SHP77 (cell line): ENCODE data around the gene HOOK1.
"Not testable (repeated sequence)": the region's sequence is repeated elsewhere in the genome, so short reads cannot be mapped to it uniquely, and the experiment has no call there.

Experiments used
- DNase-seq, 2 experiments: peaks; one replicate each; lab custom pipeline; 2025; lab: John Stamatoyannopoulos, UW

Gene HOOK1

GRCh38 chr1:59885160-59885832 lies 70.5 kb downstream of the HOOK1 start:
- no peak for DNase-seq

- DNase-seq: no peak
Observed at GRCh38 chr1:59892841-59893811, 78.4 kb downstream of the HOOK1 start.

- DNase-seq: no peak
Observed at GRCh38 chr1:59897165-59897564, 82.4 kb downstream of the HOOK1 start.

- no peak for DNase-seq
Observed at GRCh38 chr1:59898927-59899326, 84.2 kb downstream of the HOOK1 start.

- no peak for DNase-seq
Observed at GRCh38 chr1:59900640-59901039, 85.9 kb downstream of the HOOK1 start.

GRCh38 chr1:59901770-59902388 lies 87.1 kb downstream of the HOOK1 start:
- DNase-seq: no peak

GRCh38 chr1:59903141-59903754 lies 88.5 kb downstream of the HOOK1 start:
- peak; percentile 17 to 23 for DNase-seq

GRCh38 chr1:59906931-59907330 lies 92.2 kb downstream of the HOOK1 start:
- DNase-seq: no peak

- no peak for DNase-seq
Observed at GRCh38 chr1:59908084-59908483, 93.3 kb downstream of the HOOK1 start.

- no peak for DNase-seq
Observed at GRCh38 chr1:59908682-59909081, 93.9 kb downstream of the HOOK1 start.

GRCh38 chr1:59914791-59915286 lies 100.1 kb downstream of the HOOK1 start:
- not testable (repeated sequence) for DNase-seq

GRCh38 chr1:59915516-59915915 lies 100.8 kb downstream of the HOOK1 start:
- no peak for DNase-seq

- DNase-seq: no peak
Observed at GRCh38 chr1:59917026-59917784, 102.5 kb downstream of the HOOK1 start.

- DNase-seq: no peak
Observed at GRCh38 chr1:59917785-59918180, 103.0 kb downstream of the HOOK1 start.

GRCh38 chr1:59919746-59920145 lies 105.0 kb downstream of the HOOK1 start:
- DNase-seq: no peak

- not testable (repeated sequence) for DNase-seq
Observed at GRCh38 chr1:59921258-59921899, 106.6 kb downstream of the HOOK1 start.

GRCh38 chr1:59924653-59925052 lies 109.9 kb downstream of the HOOK1 start:
- no peak for DNase-seq
